H9 (cell line): ENCODE results near the gene RC3H2. TPM values are rescaled to one million over a fixed set of nuclear protein-coding genes. Genes with fewer than 3 reads are reported as not detected.

Experiments used
- DNase-seq: peaks from one replicate; pipeline ENCODE4 v3.0.0-alpha.2; 2017
- H2AFZ ChIP-seq: one replicate; pipeline ENCODE4 v1.6.1; 2013; ENCODE audit warnings: mild to moderate bottlenecking, low read length, control low read depth, moderate library complexity
- H2AK5ac ChIP-seq: 2 replicates; pipeline ENCODE4 v1.6.1; 2013; ENCODE audit warnings: low read length, control low read depth, mixed read lengths; ENCODE audit not compliant: insufficient read length
- H2BK120ac ChIP-seq: one replicate; pipeline ENCODE4 v1.6.1; 2013; ENCODE audit warnings: low read depth, mild to moderate bottlenecking, low read length, control low read depth, inconsistent platforms; ENCODE audit not compliant: poor library complexity, severe bottlenecking
- H2BK12ac ChIP-seq: 2 replicates; pipeline ENCODE4 v1.6.1; 2013; ENCODE audit warnings: low read length, control low read depth, mixed read lengths, low read depth; ENCODE audit not compliant: insufficient read length
- H2BK15ac ChIP-seq: 2 replicates; pipeline ENCODE4 v1.6.1; 2013; ENCODE audit warnings: low read depth, low read length, control low read depth
- H2BK20ac ChIP-seq: one replicate; pipeline ENCODE4 v1.6.1; 2013; ENCODE audit warnings: low read depth, mild to moderate bottlenecking, low read length, control low read depth, inconsistent platforms; ENCODE audit not compliant: poor library complexity, severe bottlenecking
- H2BK5ac ChIP-seq: 2 replicates; pipeline ENCODE4 v1.6.1; 2013; ENCODE audit warnings: low read length, control low read depth, mixed read lengths; ENCODE audit not compliant: insufficient read length
- H3K14ac ChIP-seq: 2 replicates; pipeline ENCODE4 v1.6.1; 2013; ENCODE audit warnings: low read length, control low read depth; ENCODE audit not compliant: insufficient read depth
- H3K18ac ChIP-seq: 2 replicates; pipeline ENCODE4 v1.6.1; 2013; ENCODE audit warnings: low read depth, mild to moderate bottlenecking, mixed read lengths, low read length, control low read depth; ENCODE audit not compliant: insufficient read length
- H3K23ac ChIP-seq: 2 replicates; pipeline ENCODE4 v1.6.1; 2013; ENCODE audit warnings: low read length, control low read depth, mixed read lengths, low read depth; ENCODE audit not compliant: insufficient read length
- H3K23me2 ChIP-seq: 2 replicates; pipeline ENCODE4 v1.6.1; 2013; ENCODE audit warnings: low read depth, mild to moderate bottlenecking, mixed read lengths, low read length, control low read depth; ENCODE audit not compliant: insufficient read length, poor library complexity, severe bottlenecking
- H3K27ac ChIP-seq: 2 replicates; pipeline ENCODE4 v1.5.1; 2013; ENCODE audit warnings: low read length, control low read depth, mixed read lengths, low read depth; ENCODE audit not compliant: insufficient read length
- H3K27me3 ChIP-seq: 2 replicates; pipeline ENCODE4 v1.6.1; 2013; ENCODE audit warnings: low read length, control low read depth, inconsistent platforms; ENCODE audit not compliant: insufficient read depth
- H3K4ac ChIP-seq: 2 replicates; pipeline ENCODE4 v1.6.1; 2013; ENCODE audit warnings: low read depth, mild to moderate bottlenecking, control low read depth, inconsistent platforms, low read length, moderate library complexity
- H3K4me1 ChIP-seq: 2 replicates; pipeline ENCODE4 v1.6.1; 2013; ENCODE audit warnings: low read length, control low read depth, inconsistent platforms; ENCODE audit not compliant: insufficient read depth
- H3K4me2 ChIP-seq: 2 replicates; pipeline ENCODE4 v1.6.1; 2013; ENCODE audit warnings: low read length, control low read depth, mixed read lengths; ENCODE audit not compliant: insufficient read length, insufficient read depth
- H3K56ac ChIP-seq: 2 replicates; pipeline ENCODE4 v1.6.1; 2013; ENCODE audit warnings: low read depth, mild to moderate bottlenecking, mixed read lengths, low read length, control low read depth; ENCODE audit not compliant: insufficient read length
- H3K79me1 ChIP-seq: 2 replicates; pipeline ENCODE4 v1.6.1; 2013; ENCODE audit warnings: low read depth, mild to moderate bottlenecking, moderate library complexity, low read length, control low read depth, inconsistent platforms; ENCODE audit not compliant: insufficient read depth, poor library complexity, severe bottlenecking
- H3K79me2 ChIP-seq: 2 replicates; pipeline ENCODE4 v1.6.1; 2013; ENCODE audit warnings: low read length, control low read depth, inconsistent platforms; ENCODE audit not compliant: insufficient read depth
- H3K9ac ChIP-seq: 2 replicates; pipeline ENCODE4 v1.6.1; 2013; ENCODE audit warnings: low read length, control low read depth, mixed read lengths; ENCODE audit not compliant: insufficient read length; ENCODE audit errors: extremely low read depth
- H3K9me3 ChIP-seq: one replicate; pipeline ENCODE4 v1.6.1; 2013; ENCODE audit warnings: low read depth, low read length, inconsistent platforms; ENCODE audit not compliant: control insufficient read depth
- H3T11ph ChIP-seq: one replicate; pipeline ENCODE4 v1.6.1; 2013; ENCODE audit warnings: mild to moderate bottlenecking, low read length, control low read depth, inconsistent platforms
- H4K20me1 ChIP-seq: one replicate; pipeline ENCODE4 v1.6.1; 2013; ENCODE audit not compliant: control insufficient read depth, insufficient read length, insufficient read depth
- H4K5ac ChIP-seq: 2 replicates; pipeline ENCODE4 v1.6.1; 2013; ENCODE audit warnings: low read depth, mild to moderate bottlenecking, mixed read lengths, low read length, control low read depth; ENCODE audit not compliant: insufficient read length
- H4K8ac ChIP-seq: replicated peaks from 2 replicates; pipeline ENCODE4 v1.6.1; 2013; ENCODE audit warnings: low read length, control low read depth, mixed read lengths, low read depth; ENCODE audit not compliant: insufficient read length
- H4K91ac ChIP-seq: 2 replicates; pipeline ENCODE4 v1.6.1; 2013; ENCODE audit warnings: low read depth, mild to moderate bottlenecking, moderate library complexity, mixed read lengths, low read length, control low read depth; ENCODE audit not compliant: insufficient read length
- H3K27ac Mint-ChIP-seq, 3 experiments: 2 replicates in 2 of 3; 3 replicates in 1 of 3; pipeline ENCODE4 v1.8.0; 2020 to 2021; ENCODE audit warnings: mixed read lengths in 3 of 3, mild to moderate bottlenecking in 1 of 3, moderate library complexity in 1 of 3
- H3K27me3 Mint-ChIP-seq: 2 replicates; pipeline ENCODE4 v1.8.0; 2021; ENCODE audit warnings: low read depth, mild to moderate bottlenecking, moderate library complexity, mixed read lengths
- H3K36me3 Mint-ChIP-seq, 3 experiments: 2 replicates in 2 of 3; 3 replicates in 1 of 3; pipeline ENCODE4 v1.8.0; 2020 to 2021; ENCODE audit warnings: low read depth in 3 of 3, mixed read lengths in 3 of 3; ENCODE audit not compliant: insufficient read depth in 1 of 3
- H3K4me1 Mint-ChIP-seq, 2 experiments: 2 replicates each; pipeline ENCODE4 v1.8.0; 2020; ENCODE audit warnings: mixed read lengths in 2 of 2
- H3K4me3 Mint-ChIP-seq, 2 experiments: 2 replicates in 1 of 2; 3 replicates in 1 of 2; pipeline ENCODE4 v1.8.0; 2020 to 2021; ENCODE audit warnings: mild to moderate bottlenecking in 2 of 2, mixed read lengths in 2 of 2, moderate library complexity in 1 of 2
- H3K9me3 Mint-ChIP-seq, 2 experiments: 2 replicates in 1 of 2; 3 replicates in 1 of 2; pipeline ENCODE4 v1.8.0; 2020; ENCODE audit warnings: mild to moderate bottlenecking in 2 of 2, mixed read lengths in 2 of 2, moderate library complexity in 1 of 2
- WGBS: extraction: QIAGEN DNeasy Blood & Tissue Kit; methylation state at CpG from one replicate; pipeline ENCODE4 v1.1.7; 2013; ENCODE audit warnings: missing lambda C conversion rate, low lambda C conversion rate, mixed read lengths; ENCODE audit not compliant: insufficient read length; ENCODE audit errors: extremely low coverage; 5-methylcytosine and 5-hydroxymethylcytosine counted together
- total RNA-seq: library from RNA; stranded (reverse); gene quantifications from 2 replicates; pipeline ENCODE4 v1.2.1, GENCODE V29; 2021
- TF ChIP-seq, protein P1 (sequence below): fragments of 200-600 bp; sonication (generic); conservative IDR thresholded peaks from 3 replicates; pipeline ENCODE4 v1.8.0; 2021; ENCODE audit warnings: antibody characterized with exemption, mild to moderate bottlenecking

Gene RC3H2
- total RNA-seq, 1 experiment from 2014 or later: 49.0 TPM

- no peak overlapping the region for H3K4me2 ChIP-seq
- no peak overlapping the region for H3K27ac ChIP-seq
- no peaks in the 10 kb centered on the region for H3K79me2 ChIP-seq
- no peak overlapping the region for H2BK120ac ChIP-seq
- H3K27me3 ChIP-seq: no peaks in the 10 kb centered on the region
- no peaks in the 10 kb centered on the region for H3K9me3 Mint-ChIP-seq
- H3K23me2 ChIP-seq: no peaks in the 10 kb centered on the region
- no peak overlapping the region for H3K23ac ChIP-seq
- H4K20me1 ChIP-seq: no peaks in the 10 kb centered on the region
- TF ChIP-seq, protein P1, sequence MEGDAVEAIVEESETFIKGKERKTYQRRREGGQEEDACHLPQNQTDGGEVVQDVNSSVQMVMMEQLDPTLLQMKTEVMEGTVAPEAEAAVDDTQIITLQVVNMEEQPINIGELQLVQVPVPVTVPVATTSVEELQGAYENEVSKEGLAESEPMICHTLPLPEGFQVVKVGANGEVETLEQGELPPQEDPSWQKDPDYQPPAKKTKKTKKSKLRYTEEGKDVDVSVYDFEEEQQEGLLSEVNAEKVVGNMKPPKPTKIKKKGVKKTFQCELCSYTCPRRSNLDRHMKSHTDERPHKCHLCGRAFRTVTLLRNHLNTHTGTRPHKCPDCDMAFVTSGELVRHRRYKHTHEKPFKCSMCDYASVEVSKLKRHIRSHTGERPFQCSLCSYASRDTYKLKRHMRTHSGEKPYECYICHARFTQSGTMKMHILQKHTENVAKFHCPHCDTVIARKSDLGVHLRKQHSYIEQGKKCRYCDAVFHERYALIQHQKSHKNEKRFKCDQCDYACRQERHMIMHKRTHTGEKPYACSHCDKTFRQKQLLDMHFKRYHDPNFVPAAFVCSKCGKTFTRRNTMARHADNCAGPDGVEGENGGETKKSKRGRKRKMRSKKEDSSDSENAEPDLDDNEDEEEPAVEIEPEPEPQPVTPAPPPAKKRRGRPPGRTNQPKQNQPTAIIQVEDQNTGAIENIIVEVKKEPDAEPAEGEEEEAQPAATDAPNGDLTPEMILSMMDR: no peak
- H2BK15ac ChIP-seq: no peak overlapping the region
- H2BK5ac ChIP-seq: no peak overlapping the region
- H3K9ac ChIP-seq: no peak overlapping the region
- no peaks in the 10 kb centered on the region for H3K4me1 Mint-ChIP-seq
- no peak for DNase-seq
- H3K56ac ChIP-seq: no peak overlapping the region
- no peak overlapping the region for H2AFZ ChIP-seq
- no peaks in the 10 kb centered on the region for H3K27me3 Mint-ChIP-seq
- no peak overlapping the region for H3K18ac ChIP-seq
- WGBS: no CpG with 5 or more reads among the region's 11 CpGs
- H4K5ac ChIP-seq: no peak overlapping the region
- H4K8ac ChIP-seq: no peak overlapping the region
- no peak overlapping the region for H4K91ac ChIP-seq
- no peak overlapping the region for H3K27ac Mint-ChIP-seq
- H2BK12ac ChIP-seq: no peak overlapping the region
- no peaks in the 10 kb centered on the region for H3K9me3 ChIP-seq
- H3K4me3 Mint-ChIP-seq: no peak overlapping the region
- H3T11ph ChIP-seq: no peak overlapping the region
- H3K14ac ChIP-seq: no peak overlapping the region
- no peak overlapping the region for H3K4ac ChIP-seq
- H3K36me3 Mint-ChIP-seq: peaks cover 21 to 56% (median 43%) of the 10 kb centered on the region in 3 experiments; a peak in 6 of 7 replicates
- H2AK5ac ChIP-seq: no peak overlapping the region
- peaks cover 5% of the 10 kb centered on the region for H3K79me1 ChIP-seq
- no peaks in the 10 kb centered on the region for H3K4me1 ChIP-seq
- no peak overlapping the region for H2BK20ac ChIP-seq
Measured at GRCh38 chr9:122820490-122820845, 84.7 kb downstream of the RC3H2 start.
